ENCODE data around the gene P2RY13.

- no peak for TF ChIP-seq CTCF (conservative IDR thresholded peaks at IDR 0.05; ENCODE audit: low read length)
- no peak for TF ChIP-seq EZH2phosphoT487 (IDR thresholded peaks at IDR 0.05; ENCODE audit: borderline replicate concordance, low read depth, low read length)
These were observed 38.1 kb upstream of the P2RY13 start for GRCh38 chr3:151367448-151367847.
